NCI-H1105 (cell line): Measurements from ENCODE around the gene HOXA11.

ENCODE experiments used
- DNase-seq: peaks from one replicate; lab custom pipeline; 2025; lab: John Stamatoyannopoulos, UW

HOXA11 gene

GRCh38 chr7:27185013-27185853 lies at the start of gene HOXA11:
Gene HOXA11, minus strand, starts transcription at chr7:27185232. Its CDS starts 88 bp downstream, at chr7:27185144.
- DNase-seq = no peak

- DNase-seq = no peak
Observed at GRCh38 chr7:27229448-27229847, 44.4 kb upstream of the HOXA11 start.

GRCh38 chr7:27224983-27225934 lies 40.2 kb upstream of the HOXA11 start:
- no peak for DNase-seq

- no peak for DNase-seq
Observed at GRCh38 chr7:27223941-27224575, 39.0 kb upstream of the HOXA11 start.

- DNase-seq = no peak
Observed at GRCh38 chr7:27221201-27221797, 36.3 kb upstream of the HOXA11 start.

GRCh38 chr7:27220440-27220955 lies 35.5 kb upstream of the HOXA11 start:
- DNase-seq = no peak

- DNase-seq = no peak
Observed at GRCh38 chr7:27219821-27220220, 34.8 kb upstream of the HOXA11 start.

GRCh38 chr7:27217951-27218350 lies 32.9 kb upstream of the HOXA11 start:
- no peak for DNase-seq

- no peak for DNase-seq
Observed at GRCh38 chr7:27215356-27215755, 30.3 kb upstream of the HOXA11 start.

- DNase-seq = no peak
Observed at GRCh38 chr7:27214239-27214950, 29.4 kb upstream of the HOXA11 start.

GRCh38 chr7:27213433-27214238 lies 28.6 kb upstream of the HOXA11 start:
- DNase-seq = no peak

GRCh38 chr7:27212497-27213432 lies 27.7 kb upstream of the HOXA11 start:
- peak; percentile 85 for DNase-seq

GRCh38 chr7:27211764-27212204 lies 26.8 kb upstream of the HOXA11 start:
- DNase-seq = no peak

GRCh38 chr7:27211084-27211446 lies 26.0 kb upstream of the HOXA11 start:
- DNase-seq = no peak

GRCh38 chr7:27210441-27211083 lies 25.5 kb upstream of the HOXA11 start:
- DNase-seq = no peak

GRCh38 chr7:27209933-27210440 lies 25.0 kb upstream of the HOXA11 start:
- DNase-seq = no peak

- DNase-seq = no peak
Observed at GRCh38 chr7:27208998-27209397, 24.0 kb upstream of the HOXA11 start.

- DNase-seq = no peak
Observed at GRCh38 chr7:27207348-27207985, 22.4 kb upstream of the HOXA11 start.
